Measurements from ENCODE around the gene PLPPR3. TPM values are rescaled to one million over a fixed set of nuclear protein-coding genes. Genes with fewer than 3 reads are reported as not detected.

The PLPPR3 gene
- total RNA-seq (not detected), polyA plus RNA-seq (ENCODE audit: insufficient read depth, low read depth, low replicate concordance) (not detected)
- long read RNA-seq, donor 1, partial matches to known transcripts: 0 of 3 reads
- long read RNA-seq, donor 1, other reads (novel, unspliced or antisense): 0 of 3 reads
- long read RNA-seq, donor 2, partial matches to known transcripts: 0 of 2 reads
- long read RNA-seq, donor 2, other reads (novel, unspliced or antisense): 0 of 2 reads
- long read RNA-seq, donor 3, partial matches to known transcripts: 0 of 2 reads
- long read RNA-seq, donor 3, other reads (novel, unspliced or antisense): 0 of 2 reads
- long read RNA-seq, donor 4: 0 reads
- long read RNA-seq, donor 5: 0 reads
- long read RNA-seq, donor 6, transcript PLPPR3-204 (8 exons, 2,328 nt): major isoform, 8 of 8 reads
- long read RNA-seq, donor 6, partial matches to known transcripts: 0 of 8 reads
- long read RNA-seq, donor 6, other reads (novel, unspliced or antisense): 0 of 8 reads
- long read RNA-seq, donor 7: 0 reads
- long read RNA-seq, donor 8, partial matches to known transcripts: 0 of 2 reads
- long read RNA-seq, donor 8, other reads (novel, unspliced or antisense): 0 of 2 reads
- long read RNA-seq, donor 9, partial matches to known transcripts: 0 of 3 reads
- long read RNA-seq, donor 9, other reads (novel, unspliced or antisense): 0 of 3 reads
- long read RNA-seq, donor 10, partial matches to known transcripts: 0 of 1 reads
- long read RNA-seq, donor 10, other reads (novel, unspliced or antisense): 0 of 1 reads

DNA sequence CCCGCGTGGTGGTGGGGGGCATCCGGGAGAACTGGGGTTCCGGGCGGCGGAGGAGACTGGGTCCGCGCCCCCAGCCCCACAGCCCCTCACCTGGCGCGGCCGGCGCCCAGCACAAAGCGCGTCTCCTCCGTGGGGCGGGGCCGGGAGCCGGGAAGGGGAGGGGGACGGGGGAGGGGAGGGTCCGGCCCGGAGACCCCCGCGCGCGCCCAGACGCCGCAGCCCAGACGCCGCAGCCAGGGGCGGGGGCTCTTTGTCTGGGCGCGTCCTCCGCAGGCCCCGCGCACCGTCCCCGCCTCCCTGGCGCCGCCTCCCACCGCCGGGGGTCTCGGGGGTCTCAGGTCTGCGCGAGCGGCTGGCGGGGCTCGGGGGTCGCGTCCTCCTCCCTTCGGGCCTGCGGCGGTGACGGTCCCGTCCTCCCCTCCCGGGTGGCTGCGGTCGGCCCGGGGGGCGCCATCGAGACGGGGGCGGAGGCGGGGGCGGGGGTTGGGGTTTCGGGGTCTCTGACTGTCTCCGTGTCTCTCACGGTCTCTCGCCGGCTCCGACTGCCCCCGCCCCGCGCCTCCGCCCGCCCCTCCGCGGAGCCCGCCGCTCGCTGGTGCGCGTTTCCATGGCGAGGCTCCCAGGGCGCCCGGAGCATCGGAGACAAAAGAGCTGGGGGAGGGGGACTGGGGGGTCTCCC lies at the start of gene PLPPR3:
Gene PLPPR3, minus strand, starts transcription at position 131 of the 679 bp plus-strand sequence. CDS start 396 bp downstream, outside the sequence.
- no peak within 1 kb of the TSS for H3K4me3 ChIP-seq (ENCODE audit: low read length in 3 of 3)
- no peak within 1 kb of the TSS for H3K9ac ChIP-seq (ENCODE audit: low read length in 3 of 3)
- H3K4me1 ChIP-seq (ENCODE audit: control insufficient read depth in 2 of 3, insufficient read depth in 2 of 3, low read depth in 1 of 3, low read length in 3 of 3): no peaks in the 10 kb centered on the region
- no peaks in the 10 kb centered on the region for H3K9me3 ChIP-seq (ENCODE audit: control insufficient read depth in 2 of 3, insufficient read depth in 1 of 3, low read length in 3 of 3)
- TF ChIP-seq, protein P1, sequence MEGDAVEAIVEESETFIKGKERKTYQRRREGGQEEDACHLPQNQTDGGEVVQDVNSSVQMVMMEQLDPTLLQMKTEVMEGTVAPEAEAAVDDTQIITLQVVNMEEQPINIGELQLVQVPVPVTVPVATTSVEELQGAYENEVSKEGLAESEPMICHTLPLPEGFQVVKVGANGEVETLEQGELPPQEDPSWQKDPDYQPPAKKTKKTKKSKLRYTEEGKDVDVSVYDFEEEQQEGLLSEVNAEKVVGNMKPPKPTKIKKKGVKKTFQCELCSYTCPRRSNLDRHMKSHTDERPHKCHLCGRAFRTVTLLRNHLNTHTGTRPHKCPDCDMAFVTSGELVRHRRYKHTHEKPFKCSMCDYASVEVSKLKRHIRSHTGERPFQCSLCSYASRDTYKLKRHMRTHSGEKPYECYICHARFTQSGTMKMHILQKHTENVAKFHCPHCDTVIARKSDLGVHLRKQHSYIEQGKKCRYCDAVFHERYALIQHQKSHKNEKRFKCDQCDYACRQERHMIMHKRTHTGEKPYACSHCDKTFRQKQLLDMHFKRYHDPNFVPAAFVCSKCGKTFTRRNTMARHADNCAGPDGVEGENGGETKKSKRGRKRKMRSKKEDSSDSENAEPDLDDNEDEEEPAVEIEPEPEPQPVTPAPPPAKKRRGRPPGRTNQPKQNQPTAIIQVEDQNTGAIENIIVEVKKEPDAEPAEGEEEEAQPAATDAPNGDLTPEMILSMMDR (IDR thresholded peaks at IDR 0.05; ENCODE audit: borderline replicate concordance, extremely low read depth, insufficient read depth): no peak
- FAIRE-seq: no peak
- H3K27ac ChIP-seq (ENCODE audit: low read depth in 2 of 2, low read length in 2 of 2): no peak within 1 kb of the TSS
- no peaks in the 10 kb centered on the region for H3K36me3 ChIP-seq (ENCODE audit: control insufficient read depth in 2 of 3, insufficient read depth in 3 of 3, low read length in 3 of 3)
- intact Hi-C loops (cut with DNase I): no loop called here
- DNase-seq: peak in 4 of 5 donors; percentile 63 to 85 (median 72)
- H3K27me3 ChIP-seq (ENCODE audit: control insufficient read depth, insufficient read depth, low read length): no peaks in the 10 kb centered on the region

- peak in 2 of 5 donors; percentile 37 to 91 for DNase-seq
- H3K27me3 ChIP-seq (ENCODE audit: control insufficient read depth, insufficient read depth, low read length): no peaks in the 10 kb centered on the region
- peaks cover 0 to 4% (median 0%) of the 10 kb centered on the region in 3 donors for H3K4me1 ChIP-seq (ENCODE audit: control insufficient read depth in 2 of 3, insufficient read depth in 2 of 3, low read depth in 1 of 3, low read length in 3 of 3)
- no peaks in the 10 kb centered on the region for H3K9me3 ChIP-seq (ENCODE audit: control insufficient read depth in 2 of 3, insufficient read depth in 1 of 3, low read length in 3 of 3)
- no peak for FAIRE-seq
- peaks cover 0 to 10% (median 0%) of the 10 kb centered on the region in 3 donors for H3K36me3 ChIP-seq (ENCODE audit: control insufficient read depth in 2 of 3, insufficient read depth in 3 of 3, low read length in 3 of 3)
- intact Hi-C loops (cut with DNase I): no loop called here
- TF ChIP-seq, protein P1 (IDR thresholded peaks at IDR 0.05; ENCODE audit: borderline replicate concordance, extremely low read depth, insufficient read depth): no peak
- no peak overlapping the region for H3K4me3 ChIP-seq (ENCODE audit: low read length in 3 of 3)
- H3K27ac ChIP-seq (ENCODE audit: low read depth in 2 of 2, low read length in 2 of 2): no peak overlapping the region
- H3K9ac ChIP-seq (ENCODE audit: low read length in 3 of 3): no peak overlapping the region
Observed at GRCh38 chr19:870963-871401, 49.2 kb upstream of the PLPPR3 start.

DNA sequence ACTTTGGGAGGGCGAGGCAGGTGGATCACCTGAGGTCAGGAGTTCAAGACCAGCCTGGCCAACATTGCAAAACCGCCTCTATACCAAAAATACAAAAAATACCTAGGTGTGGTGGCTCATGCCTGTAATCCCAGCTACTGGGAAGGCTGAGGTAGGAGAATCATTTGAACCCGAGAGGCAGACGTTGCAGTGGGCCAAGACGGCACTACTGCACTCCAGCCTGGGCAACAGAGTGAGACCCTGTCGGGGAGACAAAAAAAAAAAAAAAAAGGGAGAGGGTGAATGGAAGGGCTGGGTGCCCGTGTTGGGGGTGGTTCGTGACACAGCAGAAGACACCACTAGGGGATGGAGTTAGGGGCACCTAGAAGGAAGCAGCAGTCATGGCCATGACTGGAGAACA lies 48.6 kb upstream of the PLPPR3 start:
- FAIRE-seq (no peak), DNase-seq (no peak)
- peaks cover 0 to 4% (median 0%) of the 10 kb centered on the region in 3 donors for H3K4me1 ChIP-seq (ENCODE audit: control insufficient read depth in 2 of 3, insufficient read depth in 2 of 3, low read depth in 1 of 3, low read length in 3 of 3)
- H3K27me3 ChIP-seq (ENCODE audit: control insufficient read depth, insufficient read depth, low read length): no peaks in the 10 kb centered on the region
- H3K4me3 ChIP-seq (ENCODE audit: low read length in 3 of 3): no peak overlapping the region
- H3K9me3 ChIP-seq (ENCODE audit: control insufficient read depth in 2 of 3, insufficient read depth in 1 of 3, low read length in 3 of 3): no peaks in the 10 kb centered on the region
- peaks cover 0 to 10% (median 0%) of the 10 kb centered on the region in 3 donors for H3K36me3 ChIP-seq (ENCODE audit: control insufficient read depth in 2 of 3, insufficient read depth in 3 of 3, low read length in 3 of 3)
- intact Hi-C loops (cut with DNase I): no loop called here
- TF ChIP-seq, protein P1 (IDR thresholded peaks at IDR 0.05; ENCODE audit: borderline replicate concordance, extremely low read depth, insufficient read depth): no peak
- H3K27ac ChIP-seq (ENCODE audit: low read depth in 2 of 2, low read length in 2 of 2): peak overlapping the region; percentile 34 to 91
- H3K9ac ChIP-seq (ENCODE audit: low read length in 3 of 3): no peak overlapping the region

All from kidney (tissue), 22 donors.